A673 (cell line): ENCODE data around the gene MPHOSPH6. TPM values are rescaled to one million over a fixed set of nuclear protein-coding genes. Genes with fewer than 3 reads are reported as not detected.

Experiments
- BruUV-seq: library from RNA; stranded (reverse); fragments of 400-500 nt; replicated peaks from 2 replicates; lab custom pipeline; 2021; lab: Mats Ljungman, UMichigan
- CTCF ChIA-PET: fragments of 300-600 bp; sonication (Branson Sonifier 250); formaldehyde crosslinking; loops from one replicate; lab custom pipeline; 2022; ENCODE audit warnings: antibody characterized with exemption; lab: Charles Lee
- POLR2A ChIA-PET: fragments of 300-600 bp; sonication (Branson Sonifier 250); formaldehyde crosslinking; loops from one replicate; lab custom pipeline; 2022; ENCODE audit warnings: antibody characterized with exemption; ENCODE audit not compliant: low non-redundant PET; lab: Charles Lee
- DNase-seq: peaks from one replicate; pipeline ENCODE4 v3.0.0-alpha.2; 2015; ENCODE audit warnings: low spot score
- H3K27ac ChIP-seq: fragments of 200-600 bp; sonication (generic); 2 replicates; pipeline ENCODE4 v1.5.1; 2016; ENCODE audit warnings: mixed run types, low read depth, mild to moderate bottlenecking, mixed read lengths, antibody characterized with exemption, low read length; ENCODE audit not compliant: poor library complexity, severe bottlenecking
- H3K27me3 ChIP-seq: fragments of 200-600 bp; sonication (generic); replicated peaks from 2 replicates; pipeline ENCODE4 v1.6.1; 2017; ENCODE audit warnings: mixed run types, low read depth, mild to moderate bottlenecking, mixed read lengths, antibody characterized with exemption, low read length; ENCODE audit not compliant: insufficient read depth, poor library complexity
- H3K36me3 ChIP-seq: fragments of 200-600 bp; sonication (generic); 2 replicates; pipeline ENCODE4 v1.6.1; 2016; ENCODE audit warnings: mixed run types, mild to moderate bottlenecking, mixed read lengths, antibody characterized with exemption, low read length; ENCODE audit not compliant: insufficient read depth, poor library complexity, severe bottlenecking
- H3K4me1 ChIP-seq: fragments of 200-600 bp; sonication (generic); 2 replicates; pipeline ENCODE4 v1.6.1; 2017; ENCODE audit warnings: mixed run types, mild to moderate bottlenecking, mixed read lengths, antibody characterized with exemption, low read length; ENCODE audit not compliant: insufficient read depth, poor library complexity, severe bottlenecking
- H3K4me3 ChIP-seq: fragments of 200-600 bp; sonication (generic); 2 replicates; pipeline ENCODE4 v1.5.1; 2016; ENCODE audit warnings: low read depth, mixed run types, mild to moderate bottlenecking, mixed read lengths, low read length; ENCODE audit not compliant: poor library complexity, severe bottlenecking
- H3K9me3 ChIP-seq: fragments of 200-600 bp; sonication (generic); 2 replicates; pipeline ENCODE4 v1.6.1; 2016; ENCODE audit warnings: mixed run types, low read depth, mild to moderate bottlenecking, mixed read lengths, antibody characterized with exemption, low read length; ENCODE audit not compliant: poor library complexity, severe bottlenecking
- EZH2 ChIP-seq: fragments of 200-600 bp; sonication (generic); IDR thresholded peaks from 2 replicates; pipeline ENCODE4 v1.6.1; 2017; ENCODE audit warnings: borderline replicate concordance, low read depth, mild to moderate bottlenecking, mixed read lengths, antibody characterized with exemption, low read length; ENCODE audit not compliant: poor library complexity, severe bottlenecking
- intact Hi-C: fragments of 100-400 bp; cut with micrococcal nuclease; formaldehyde crosslinking; loops from one replicate; pipeline ENCODE4 v1.10.0; 2022; ENCODE audit not compliant: unreplicated experiment
- total RNA-seq: library from RNA; stranded (reverse); gene quantifications from 2 replicates; pipeline ENCODE4 v1.2.3, GENCODE V29; 2021
- TF ChIP-seq, protein P1 (sequence below): fragments of 300-800, 200-600 bp; sonication (generic); conservative IDR thresholded peaks from 2 replicates; pipeline ENCODE4 v1.5.1; 2017; ENCODE audit warnings: low read depth, mild to moderate bottlenecking, antibody characterized with exemption, low read length, moderate library complexity, mixed read lengths

The MPHOSPH6 gene
- total RNA-seq, 1 experiment from 2014 or later, result 74.4 TPM

DNA sequence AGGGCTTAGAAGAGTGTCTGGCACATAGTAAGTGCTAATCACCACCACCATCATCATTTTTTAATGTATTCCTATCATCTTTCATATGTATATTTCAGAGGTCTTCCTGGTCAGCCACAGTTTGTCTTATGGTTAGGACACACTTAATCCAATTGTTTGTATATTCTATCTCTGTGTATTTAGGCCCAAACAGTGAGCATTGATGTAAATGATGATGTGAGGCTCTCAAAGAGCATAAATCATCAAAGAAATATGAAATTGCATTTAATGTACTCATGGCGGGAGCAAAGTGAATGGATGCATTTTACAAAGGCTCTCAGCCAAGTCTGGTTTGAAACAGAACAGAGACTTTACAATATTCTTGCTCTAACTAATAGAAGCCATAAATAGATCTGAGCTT is 24.1 kb upstream of the MPHOSPH6 start:
- POLR2A ChIA-PET, result no interaction called here
- intact Hi-C loops, result no loop called here
- no peaks in the 10 kb centered on the region for H3K4me1 ChIP-seq
- CTCF ChIA-PET, result no interaction called here
- no peak overlapping the region for H3K4me3 ChIP-seq
- no peaks in the 10 kb centered on the region for H3K27me3 ChIP-seq
- H3K9me3 ChIP-seq, result no peaks in the 10 kb centered on the region
- TF ChIP-seq, protein P1, sequence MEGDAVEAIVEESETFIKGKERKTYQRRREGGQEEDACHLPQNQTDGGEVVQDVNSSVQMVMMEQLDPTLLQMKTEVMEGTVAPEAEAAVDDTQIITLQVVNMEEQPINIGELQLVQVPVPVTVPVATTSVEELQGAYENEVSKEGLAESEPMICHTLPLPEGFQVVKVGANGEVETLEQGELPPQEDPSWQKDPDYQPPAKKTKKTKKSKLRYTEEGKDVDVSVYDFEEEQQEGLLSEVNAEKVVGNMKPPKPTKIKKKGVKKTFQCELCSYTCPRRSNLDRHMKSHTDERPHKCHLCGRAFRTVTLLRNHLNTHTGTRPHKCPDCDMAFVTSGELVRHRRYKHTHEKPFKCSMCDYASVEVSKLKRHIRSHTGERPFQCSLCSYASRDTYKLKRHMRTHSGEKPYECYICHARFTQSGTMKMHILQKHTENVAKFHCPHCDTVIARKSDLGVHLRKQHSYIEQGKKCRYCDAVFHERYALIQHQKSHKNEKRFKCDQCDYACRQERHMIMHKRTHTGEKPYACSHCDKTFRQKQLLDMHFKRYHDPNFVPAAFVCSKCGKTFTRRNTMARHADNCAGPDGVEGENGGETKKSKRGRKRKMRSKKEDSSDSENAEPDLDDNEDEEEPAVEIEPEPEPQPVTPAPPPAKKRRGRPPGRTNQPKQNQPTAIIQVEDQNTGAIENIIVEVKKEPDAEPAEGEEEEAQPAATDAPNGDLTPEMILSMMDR, result no peak
- TF ChIP-seq EZH2, result no peak
- H3K36me3 ChIP-seq, result no peaks in the 10 kb centered on the region
- DNase-seq, result no peak
- no peak overlapping the region for H3K27ac ChIP-seq
- BruUV-seq, result no TSS peak

GRCh38 chr16:82192665-82193064 is 22.6 kb upstream of the MPHOSPH6 start:
- POLR2A ChIA-PET, result interaction anchor here (0.7 kb wide), 1 partner anchor 10 kb away, joined by 3 read pairs; no protein-coding TSS in a partner anchor
- intact Hi-C loops, result no loop called here
- no TSS peak for BruUV-seq

DNA sequence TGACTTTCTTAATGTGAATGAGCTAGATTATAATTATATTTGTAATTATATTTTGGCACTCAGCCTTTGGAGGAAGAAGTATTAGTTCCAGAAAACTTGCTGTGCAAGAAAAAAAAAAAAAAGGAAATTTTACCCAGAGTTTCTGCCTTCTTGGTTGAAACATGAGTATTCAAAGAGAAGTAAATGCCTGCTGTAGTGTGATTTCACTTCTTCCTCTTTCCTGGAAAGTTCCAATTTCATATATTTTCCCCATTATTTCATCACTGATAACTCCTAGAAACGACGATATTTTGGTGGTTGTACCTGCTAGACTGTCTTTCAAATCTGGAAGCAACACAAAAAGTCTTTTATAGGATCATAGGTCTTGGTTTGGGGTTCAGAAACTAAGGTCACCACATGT is 20.4 kb upstream of the MPHOSPH6 start:
- BruUV-seq, result no TSS peak
- intact Hi-C loops, result no loop called here
- Histone ChIP-seq H3K4me3 (no peak overlapping the region), H3K27me3 (no peaks in the 10 kb centered on the region), H3K4me1 (no peaks in the 10 kb centered on the region), H3K9me3 (no peaks in the 10 kb centered on the region), H3K36me3 (no peaks in the 10 kb centered on the region), H3K27ac (no peak overlapping the region)
- no peak for TF ChIP-seq EZH2
- TF ChIP-seq, protein P1, result no peak
- DNase-seq, result no peak
- CTCF ChIA-PET, result no interaction called here
- POLR2A ChIA-PET, result no interaction called here

More at GRCh38 chr16:82192665-82193064, 22.6 kb upstream of the MPHOSPH6 start:
- no peaks in the 10 kb centered on the region for H3K36me3 ChIP-seq
- TF ChIP-seq, protein P1, result no peak
- no peak for TF ChIP-seq EZH2
- H3K4me3 ChIP-seq, result no peak overlapping the region
- H3K27ac ChIP-seq, result no peak overlapping the region
- no peak for DNase-seq
- H3K4me1 ChIP-seq, result no peaks in the 10 kb centered on the region
- no peaks in the 10 kb centered on the region for H3K27me3 ChIP-seq
- CTCF ChIA-PET, result interaction anchor here (0.6 kb wide), 1 partner anchor 607 kb away, joined by 4 read pairs; no protein-coding TSS in a partner anchor
- no peaks in the 10 kb centered on the region for H3K9me3 ChIP-seq
